GM19438 (cell line): Measurements from ENCODE around the gene CARD11.

Experiments used
- ATAC-seq: cut with Tn5 transposase; IDR thresholded peaks from one replicate; pipeline ENCODE4 v1.9.1; 2021; ENCODE audit warnings: low read depth; ENCODE audit not compliant: unreplicated experiment

CARD11 gene

GRCh38 chr7:3043544-3044371, at the start of gene CARD11:
Gene CARD11 (minus strand): TSS chr7:3043867. CDS start chr7:2958506, 85,361 bp downstream.
- ATAC-seq: peak; percentile 37

- ATAC-seq: peak; percentile 87
Measured at GRCh38 chr7:3092468-3092867, 48.8 kb upstream of the CARD11 start.

- no peak for ATAC-seq
Measured at GRCh38 chr7:3091631-3092030, 48.0 kb upstream of the CARD11 start.

- no peak for ATAC-seq
Measured at GRCh38 chr7:3089493-3089892, 45.8 kb upstream of the CARD11 start.

- ATAC-seq: no peak
Measured at GRCh38 chr7:3087243-3087755, 43.6 kb upstream of the CARD11 start.

- ATAC-seq: no peak
Measured at GRCh38 chr7:3083350-3083749, 39.7 kb upstream of the CARD11 start.

GRCh38 chr7:3082831-3083230, 39.2 kb upstream of the CARD11 start:
- no peak for ATAC-seq

- no peak for ATAC-seq
Measured at GRCh38 chr7:3082386-3082785, 38.7 kb upstream of the CARD11 start.

GRCh38 chr7:3080106-3080505, 36.4 kb upstream of the CARD11 start:
- ATAC-seq: no peak

GRCh38 chr7:3078514-3078913, 34.8 kb upstream of the CARD11 start:
- ATAC-seq: no peak

- ATAC-seq: no peak
Measured at GRCh38 chr7:3076700-3077099, 33.0 kb upstream of the CARD11 start.

GRCh38 chr7:3076163-3076562, 32.5 kb upstream of the CARD11 start:
- no peak for ATAC-seq

- no peak for ATAC-seq
Measured at GRCh38 chr7:3075441-3075840, 31.8 kb upstream of the CARD11 start.

GRCh38 chr7:3074459-3074821, 30.8 kb upstream of the CARD11 start:
- ATAC-seq: no peak

- no peak for ATAC-seq
Measured at GRCh38 chr7:3073763-3074458, 30.2 kb upstream of the CARD11 start.

- no peak for ATAC-seq
Measured at GRCh38 chr7:3070908-3071307, 27.2 kb upstream of the CARD11 start.

- no peak for ATAC-seq
Measured at GRCh38 chr7:3069771-3070449, 26.2 kb upstream of the CARD11 start.

GRCh38 chr7:3068530-3068929, 24.9 kb upstream of the CARD11 start:
- ATAC-seq: no peak

- no peak for ATAC-seq
Measured at GRCh38 chr7:3067606-3068380, 24.1 kb upstream of the CARD11 start.

- ATAC-seq: no peak
Measured at GRCh38 chr7:3067193-3067592, 23.5 kb upstream of the CARD11 start.
